IPS-15b (cell line): ENCODE results near the gene ZFYVE28.
"Not testable (repeated sequence)": the region's sequence is repeated elsewhere in the genome, so short reads cannot be mapped to it uniquely, and the experiment has no call there.

ENCODE experiments used
- H3K27me3 ChIP-seq: one replicate; pipeline ENCODE4 v1.6.1; 2013; ENCODE audit warnings: low read length; ENCODE audit not compliant: control insufficient read depth, insufficient read depth
- H3K36me3 ChIP-seq: one replicate; pipeline ENCODE4 v1.6.1; 2013; ENCODE audit warnings: low read length; ENCODE audit not compliant: control insufficient read depth, insufficient read depth
- H3K4me1 ChIP-seq: one replicate; pipeline ENCODE4 v1.6.1; 2013; ENCODE audit warnings: mild to moderate bottlenecking, low read length; ENCODE audit not compliant: control insufficient read depth, insufficient read depth
- H3K4me3 ChIP-seq: one replicate; pipeline ENCODE4 v1.5.1; 2013; ENCODE audit warnings: low read depth, low read length
- H3K9ac ChIP-seq: one replicate; pipeline ENCODE4 v1.6.1; 2013; ENCODE audit warnings: low read depth, mild to moderate bottlenecking, low read length
- H3K9me3 ChIP-seq: one replicate; pipeline ENCODE4 v1.6.1; 2013; ENCODE audit warnings: mild to moderate bottlenecking, low read length; ENCODE audit not compliant: control insufficient read depth, insufficient read depth

The ZFYVE28 gene

DNA sequence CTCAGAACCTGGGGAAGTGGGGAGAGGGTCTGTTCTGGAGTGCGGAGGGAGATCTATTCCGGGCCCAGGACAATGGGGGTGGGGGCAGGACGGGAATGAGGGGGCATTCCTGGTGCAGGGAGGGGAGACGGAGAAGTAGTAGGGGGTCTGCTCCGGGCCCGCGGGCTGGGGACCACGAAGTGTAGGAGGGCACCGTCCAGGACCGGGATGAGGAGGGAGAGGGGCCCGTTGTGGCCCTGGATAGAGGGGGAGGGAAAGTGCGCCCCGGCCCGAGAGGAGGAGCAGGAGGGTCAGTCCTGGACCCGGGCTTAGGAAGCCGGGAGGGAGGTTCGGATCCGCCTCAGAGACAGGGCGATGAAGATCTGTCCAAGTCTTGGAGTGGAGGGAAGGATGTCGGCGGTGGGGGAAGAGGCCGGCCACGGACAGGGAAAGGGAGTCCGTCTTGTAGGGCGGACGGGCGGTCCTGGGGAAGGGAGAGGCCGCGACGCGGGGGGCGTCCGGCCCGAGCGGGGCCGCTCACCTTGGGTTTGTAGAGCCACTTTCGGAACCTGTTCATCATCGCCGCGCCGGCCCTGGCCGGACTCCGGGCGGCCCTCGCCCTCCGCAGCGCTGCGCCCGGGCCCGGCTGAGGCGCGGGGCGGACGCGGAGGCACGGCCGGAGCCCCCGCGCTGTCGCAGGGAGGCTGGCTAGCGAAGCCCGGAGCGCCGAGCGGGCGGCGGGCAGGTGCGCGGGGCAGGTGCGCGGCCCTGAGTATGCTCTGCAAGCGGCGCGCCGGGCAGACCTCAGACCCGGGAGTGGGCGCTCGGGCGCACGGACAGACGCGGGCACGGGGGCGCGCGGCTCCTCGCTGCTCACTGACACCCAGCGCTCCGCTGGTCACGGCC is at the start of gene ZFYVE28:
Gene ZFYVE28 (minus strand): TSS at position 881 of the 885 bp plus-strand sequence. CDS start 322 bp downstream, at position 559.
- Histone ChIP-seq H3K27me3 (peaks cover 73% of the 10 kb centered on the region), H3K36me3 (no peaks in the 10 kb centered on the region), H3K4me3 (peak within 1 kb of the TSS; percentile 58), H3K4me1 (peaks cover 6% of the 10 kb centered on the region), H3K9ac (no peak within 1 kb of the TSS), H3K9me3 (no peaks in the 10 kb centered on the region)

DNA sequence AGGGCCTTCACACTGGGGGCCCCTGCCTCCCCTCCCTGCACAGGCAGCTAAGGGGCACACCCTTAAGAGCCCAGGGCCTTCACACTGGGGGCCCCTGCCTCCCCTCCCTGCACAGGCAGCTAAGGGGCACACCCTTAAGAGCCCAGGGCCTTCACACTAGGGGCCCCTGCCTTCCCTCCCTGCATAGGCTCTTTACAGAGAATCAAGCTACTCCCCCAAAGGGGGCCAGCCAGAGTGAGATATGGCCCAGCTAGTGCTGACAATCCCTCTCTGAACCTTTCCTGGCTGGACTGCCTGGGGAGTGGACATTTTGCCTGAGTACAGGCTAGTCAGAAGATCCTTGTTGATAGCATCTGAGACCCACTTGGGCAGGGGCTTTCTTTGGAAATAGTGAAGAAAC is 47.1 kb upstream of the ZFYVE28 start:
- H3K27me3 ChIP-seq: peaks cover 23% of the 10 kb centered on the region
- H3K9me3 ChIP-seq, H3K36me3 ChIP-seq, H3K4me1 ChIP-seq, H3K4me3 ChIP-seq, H3K9ac ChIP-seq: not testable (repeated sequence)

DNA sequence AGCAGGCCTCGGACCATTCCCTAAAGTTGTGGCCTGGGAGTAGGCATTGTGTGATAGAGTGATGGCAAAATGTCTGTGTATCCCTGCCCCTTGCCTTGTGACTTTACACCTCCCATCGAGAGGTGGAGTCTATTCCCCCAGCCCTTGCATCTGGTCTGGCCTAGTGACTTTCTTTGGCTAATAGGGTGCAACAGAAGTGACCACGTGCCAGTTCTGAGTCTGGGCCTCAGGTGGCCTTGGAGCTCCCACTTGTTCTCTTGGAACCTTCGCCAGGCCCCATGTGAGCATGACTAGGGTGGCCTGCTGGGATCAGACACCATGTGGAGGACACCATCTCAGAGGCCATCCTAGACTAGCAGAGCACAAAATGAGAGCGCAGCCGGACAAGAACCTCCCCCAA is 46.6 kb upstream of the ZFYVE28 start:
- no peaks in the 10 kb centered on the region for H3K4me1 ChIP-seq
- H3K27me3 ChIP-seq: peaks cover 23% of the 10 kb centered on the region
- no peaks in the 10 kb centered on the region for H3K9me3 ChIP-seq
- no peak overlapping the region for H3K9ac ChIP-seq
- H3K36me3 ChIP-seq: peaks cover 4% of the 10 kb centered on the region
- no peak overlapping the region for H3K4me3 ChIP-seq

DNA sequence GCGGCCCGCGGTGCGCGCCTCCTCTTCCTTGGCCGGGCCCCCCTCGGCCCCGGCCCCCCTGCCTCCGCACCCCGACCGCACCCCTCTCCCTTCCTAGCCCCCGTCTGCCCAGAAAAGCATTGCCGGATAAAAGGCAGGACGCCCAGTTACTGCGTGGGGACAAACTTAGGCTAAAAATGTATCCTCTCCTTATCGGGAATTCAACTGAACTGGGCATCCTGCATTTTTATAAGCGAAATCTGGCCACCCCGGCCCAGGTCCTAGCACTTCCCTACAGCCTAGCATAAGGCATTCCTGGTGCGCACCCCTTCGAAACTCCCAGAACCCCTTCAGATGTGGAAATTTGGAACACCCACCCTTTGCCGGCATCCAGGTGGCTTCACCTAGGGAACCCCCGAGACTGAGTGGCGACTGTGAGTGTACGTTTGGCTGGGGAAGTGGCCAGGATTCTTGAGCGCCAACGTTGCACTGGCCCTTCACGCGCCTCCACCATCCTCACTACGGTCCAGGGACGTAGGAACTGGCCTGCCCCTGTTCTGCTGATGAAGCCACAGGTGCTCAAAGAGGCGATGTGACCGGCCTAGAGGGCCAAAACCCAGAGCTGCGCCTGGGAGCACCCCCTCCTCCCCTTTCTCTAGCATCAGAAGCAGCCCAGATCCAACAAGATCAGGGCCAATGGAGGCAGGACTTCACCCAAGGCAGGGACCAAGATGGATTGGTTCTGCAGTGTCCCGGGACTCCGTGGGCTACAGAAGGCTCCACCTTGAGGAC is 44.7 kb upstream of the ZFYVE28 start:
- Histone ChIP-seq H3K4me1 (no peaks in the 10 kb centered on the region), H3K9ac (no peak overlapping the region), H3K36me3 (peaks cover 4% of the 10 kb centered on the region), H3K27me3 (peaks cover 23% of the 10 kb centered on the region), H3K9me3 (no peaks in the 10 kb centered on the region), H3K4me3 (peak overlapping the region; percentile 19)

DNA sequence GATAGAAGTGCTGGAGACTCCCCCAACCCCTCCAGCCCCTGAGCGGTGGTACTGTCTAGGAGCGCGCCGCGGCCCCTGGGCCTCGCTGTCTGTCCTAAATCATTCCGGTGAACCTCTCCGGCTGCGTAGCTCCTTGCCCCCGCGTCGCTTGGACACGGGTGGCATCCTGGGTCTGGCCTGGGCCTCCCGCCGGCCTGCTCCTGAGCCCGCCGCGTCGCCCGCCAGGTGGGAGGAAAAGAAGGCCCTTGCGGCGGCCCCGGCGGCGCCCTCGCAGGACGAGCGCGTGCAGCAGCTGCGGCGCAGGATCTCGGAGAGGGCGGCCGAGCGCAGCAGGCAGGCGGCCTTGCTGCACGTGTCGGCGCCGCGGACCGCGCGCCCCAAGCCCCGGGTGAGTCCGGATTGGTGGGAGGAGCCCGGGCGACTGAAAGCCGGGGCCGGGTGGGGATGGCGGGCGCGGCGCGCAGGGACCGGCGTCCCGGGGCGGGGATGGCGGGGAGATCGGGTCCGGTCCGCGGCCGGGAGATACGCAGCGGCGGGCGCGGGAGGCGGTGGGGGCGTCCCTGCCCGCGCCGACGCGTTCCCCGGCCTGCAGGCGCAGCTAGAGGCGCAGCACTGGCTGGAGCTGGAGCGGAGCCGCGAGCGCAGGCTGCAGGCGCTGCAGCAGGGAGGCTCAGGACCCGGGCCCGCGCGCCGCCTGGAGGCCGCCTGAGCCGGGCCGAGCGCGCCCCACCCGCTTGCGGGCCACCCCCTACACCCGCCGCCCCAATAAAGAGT is 44.0 kb upstream of the ZFYVE28 start:
- Histone ChIP-seq H3K4me3 (peak overlapping the region; percentile 35), H3K9me3 (no peaks in the 10 kb centered on the region), H3K27me3 (peaks cover 23% of the 10 kb centered on the region), H3K4me1 (no peaks in the 10 kb centered on the region), H3K36me3 (peaks cover 6% of the 10 kb centered on the region), H3K9ac (peak overlapping the region; percentile 41)

DNA sequence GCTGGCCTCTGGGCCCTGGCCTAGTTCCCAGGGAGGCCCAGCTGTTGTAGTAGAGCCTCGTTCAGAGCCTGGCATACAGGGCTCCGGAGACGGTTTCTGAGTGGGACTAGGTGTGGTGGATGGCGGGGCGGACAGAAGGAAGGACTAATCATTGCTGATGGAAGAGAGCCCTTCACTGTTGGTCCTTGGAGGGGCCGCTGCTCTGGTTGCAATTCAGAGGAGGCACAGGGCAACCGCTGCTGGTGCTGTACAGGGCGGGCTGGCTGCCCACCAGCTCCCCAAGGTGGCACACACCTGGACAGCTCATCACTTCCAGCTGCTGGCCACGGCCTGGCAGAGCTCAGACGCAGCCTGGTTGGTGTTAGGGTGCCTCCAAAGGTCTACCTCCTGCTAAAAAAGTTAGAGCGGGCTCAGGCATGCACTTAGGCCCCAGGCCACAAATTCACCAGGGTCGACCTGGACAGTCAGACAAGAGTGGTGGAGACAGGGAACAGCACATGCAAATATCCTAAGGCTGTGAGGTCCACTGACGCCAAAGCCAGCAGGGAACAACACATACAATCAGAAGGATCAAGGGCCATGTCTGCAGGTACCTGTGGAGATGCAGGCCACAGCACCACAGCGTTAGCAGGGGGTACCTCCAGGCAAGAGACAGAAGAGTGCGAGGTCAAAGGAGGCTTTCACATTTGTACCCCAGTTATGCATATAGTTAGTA is 43.0 kb upstream of the ZFYVE28 start:
- H3K4me3 ChIP-seq: no peak overlapping the region
- no peaks in the 10 kb centered on the region for H3K4me1 ChIP-seq
- H3K9ac ChIP-seq: no peak overlapping the region

DNA sequence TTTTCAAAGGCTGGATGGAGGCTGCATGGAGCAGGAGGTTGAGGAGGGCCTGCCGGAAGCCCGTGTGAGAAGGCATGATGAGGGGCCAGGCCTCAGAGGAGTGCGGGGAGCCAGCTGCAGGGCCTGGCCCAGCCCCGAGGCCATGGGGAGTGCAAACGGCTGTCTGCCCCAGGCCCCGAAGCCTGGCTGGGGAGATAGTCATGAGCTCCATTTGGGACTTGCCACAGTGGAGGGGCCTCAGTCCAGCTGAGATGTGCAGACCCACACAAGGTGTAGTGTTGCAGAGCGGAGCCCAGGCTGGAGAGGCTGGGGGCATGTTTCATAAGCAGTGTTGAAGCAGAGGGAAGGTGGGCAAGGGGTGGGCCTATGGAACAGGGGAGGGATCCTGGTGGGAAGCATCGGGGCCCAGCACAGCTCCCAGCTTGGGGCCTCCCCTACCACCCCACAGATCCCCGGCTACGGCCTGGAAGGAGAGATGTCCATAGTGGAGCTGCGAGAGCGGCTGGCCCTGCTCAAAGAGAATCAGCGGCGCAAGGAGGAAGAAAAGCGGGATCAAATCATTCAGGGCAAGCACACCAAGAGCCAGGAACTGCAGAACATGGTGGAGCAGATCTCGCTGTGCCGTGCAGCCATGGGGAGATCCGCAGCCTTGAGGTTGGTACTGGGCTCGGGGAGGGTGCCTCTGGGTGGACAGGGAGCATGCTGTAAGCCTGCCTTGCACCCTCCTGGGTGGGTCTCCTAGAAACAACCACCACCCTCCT is 41.3 kb upstream of the ZFYVE28 start:
- H3K4me3 ChIP-seq: no peak overlapping the region
- H3K36me3 ChIP-seq: peaks cover 2% of the 10 kb centered on the region
- peaks cover 23% of the 10 kb centered on the region for H3K27me3 ChIP-seq
- no peaks in the 10 kb centered on the region for H3K9me3 ChIP-seq
- H3K9ac ChIP-seq: no peak overlapping the region
- no peaks in the 10 kb centered on the region for H3K4me1 ChIP-seq

More for the DNA sequence above, 43.0 kb upstream of the ZFYVE28 start:
- Histone ChIP-seq H3K36me3 (peaks cover 4% of the 10 kb centered on the region), H3K9me3 (no peaks in the 10 kb centered on the region), H3K27me3 (peaks cover 23% of the 10 kb centered on the region)

DNA sequence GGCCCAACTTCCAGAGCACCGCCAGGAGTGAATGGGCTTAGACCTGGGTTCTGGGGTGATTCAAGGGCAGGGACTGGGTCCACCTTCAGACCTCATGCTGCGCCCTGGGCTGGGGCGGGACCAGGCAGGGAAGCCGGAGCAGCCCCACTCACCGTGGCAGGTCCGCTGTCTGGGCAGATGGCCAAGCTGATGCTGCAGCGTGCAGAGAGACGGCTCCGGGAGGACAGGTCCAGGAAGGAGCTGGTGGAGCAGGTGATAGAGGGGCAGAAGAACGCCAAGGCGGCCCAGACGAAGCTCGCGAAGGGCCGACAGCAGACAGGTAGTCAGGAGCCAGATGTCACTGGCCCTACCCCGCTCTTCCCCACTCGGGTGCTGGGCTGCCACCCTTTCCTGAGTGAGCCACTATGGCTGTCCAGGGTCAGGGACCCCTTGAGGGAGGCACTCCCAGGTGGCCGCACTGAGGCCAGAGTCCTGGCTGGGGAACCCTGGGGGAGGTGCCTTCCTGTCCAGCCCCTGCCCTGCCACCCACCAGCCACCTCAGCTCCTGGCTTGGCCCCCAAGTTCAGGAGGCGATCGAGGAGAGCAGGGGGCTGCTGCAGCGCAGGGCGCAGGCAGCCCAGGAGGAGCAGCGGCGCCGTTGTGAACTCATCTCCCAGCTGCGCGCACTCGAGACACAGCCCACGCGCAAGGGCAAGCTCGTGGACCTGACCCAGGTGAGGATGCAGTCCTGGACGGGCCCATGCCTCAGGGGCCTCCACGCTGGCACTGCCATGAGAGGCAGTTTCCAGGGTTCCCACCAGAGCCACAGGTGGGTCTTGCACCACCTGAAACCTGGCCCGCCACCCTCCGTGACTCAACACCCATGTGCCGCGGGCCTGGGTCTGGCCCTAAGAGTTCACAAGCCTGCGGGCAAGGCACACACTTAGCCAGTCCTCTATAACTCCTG is 40.4 kb upstream of the ZFYVE28 start:
- no peaks in the 10 kb centered on the region for H3K9me3 ChIP-seq
- peaks cover 21% of the 10 kb centered on the region for H3K27me3 ChIP-seq
- no peaks in the 10 kb centered on the region for H3K4me1 ChIP-seq
- H3K4me3 ChIP-seq: no peak overlapping the region
- no peak overlapping the region for H3K9ac ChIP-seq
- peaks cover 2% of the 10 kb centered on the region for H3K36me3 ChIP-seq

DNA sequence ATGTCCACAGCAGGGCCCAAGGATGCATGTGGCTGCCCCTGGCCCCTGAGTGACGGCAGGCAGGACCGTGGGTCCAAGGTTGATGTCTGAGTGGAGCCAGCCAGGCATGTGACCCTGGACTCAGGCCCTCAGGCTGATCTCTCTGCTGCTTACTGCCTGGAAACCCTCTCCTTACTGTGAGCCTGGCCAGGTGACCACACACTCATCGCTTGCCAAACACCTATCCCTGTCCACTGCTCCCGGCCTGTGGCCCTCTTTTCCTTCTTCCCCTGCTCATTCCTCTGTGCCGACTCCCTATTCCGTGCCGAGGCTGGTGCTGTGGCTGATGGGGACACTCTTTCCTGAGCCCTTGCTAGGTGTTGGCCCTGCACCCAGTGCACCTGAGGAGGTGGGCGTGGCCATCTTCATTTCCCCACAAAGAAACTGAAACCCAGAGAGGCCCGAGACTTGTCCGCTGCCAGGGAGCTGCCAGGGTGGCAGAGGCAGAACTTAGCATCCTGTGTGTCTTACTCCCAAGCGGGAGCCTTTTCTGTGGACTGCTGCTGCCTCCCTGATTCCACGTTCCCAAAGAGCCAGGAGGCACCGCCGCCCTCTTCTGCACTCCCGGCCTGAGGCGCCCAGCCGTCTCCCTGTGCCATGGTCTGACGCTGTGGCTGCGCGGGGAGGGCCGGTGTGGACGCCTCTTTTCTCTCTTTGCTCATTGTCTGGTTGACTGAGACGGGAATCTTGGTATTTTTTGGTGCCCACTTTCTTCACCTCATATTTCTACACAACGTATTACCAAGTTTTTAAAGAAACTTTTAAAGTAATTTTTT is 39.2 kb upstream of the ZFYVE28 start:
- H3K9me3 ChIP-seq: no peaks in the 10 kb centered on the region
- H3K27me3 ChIP-seq: peaks cover 13% of the 10 kb centered on the region
- no peak overlapping the region for H3K9ac ChIP-seq
- H3K4me3 ChIP-seq: no peak overlapping the region
- H3K4me1 ChIP-seq: no peaks in the 10 kb centered on the region
- H3K36me3 ChIP-seq: peaks cover 2% of the 10 kb centered on the region
